Hematopoietic multipotent progenitor cell treated with erythropoietin and hydrocortisone succinate and interleukin-3 and kit ligand, for 15 days (in vitro differentiated cells): Measurements from ENCODE around the gene WDR90.

Experiments used
- DNase-seq: peaks from one replicate; pipeline ENCODE4 v3.0.0-alpha.2; 2015; ENCODE audit warnings: low spot score

The WDR90 gene

DNA sequence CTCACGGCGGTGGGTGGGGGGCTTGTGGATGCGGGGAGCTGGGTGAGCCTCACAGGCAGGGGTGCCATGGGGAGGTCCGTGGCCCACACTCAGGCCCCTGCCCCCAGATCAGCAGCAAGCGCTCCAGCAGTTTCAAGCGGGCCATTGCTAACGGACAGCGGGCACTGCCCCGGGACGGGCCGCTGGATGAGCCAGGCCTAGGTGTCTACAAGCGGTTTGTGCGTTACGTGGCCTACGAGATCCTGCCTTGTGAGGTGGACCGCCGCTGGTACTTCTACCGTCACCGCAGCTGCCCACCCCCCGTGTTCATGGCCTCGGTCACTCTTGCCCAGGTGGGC lies 27.4 kb downstream of the WDR90 start:
- no peak for DNase-seq

DNA sequence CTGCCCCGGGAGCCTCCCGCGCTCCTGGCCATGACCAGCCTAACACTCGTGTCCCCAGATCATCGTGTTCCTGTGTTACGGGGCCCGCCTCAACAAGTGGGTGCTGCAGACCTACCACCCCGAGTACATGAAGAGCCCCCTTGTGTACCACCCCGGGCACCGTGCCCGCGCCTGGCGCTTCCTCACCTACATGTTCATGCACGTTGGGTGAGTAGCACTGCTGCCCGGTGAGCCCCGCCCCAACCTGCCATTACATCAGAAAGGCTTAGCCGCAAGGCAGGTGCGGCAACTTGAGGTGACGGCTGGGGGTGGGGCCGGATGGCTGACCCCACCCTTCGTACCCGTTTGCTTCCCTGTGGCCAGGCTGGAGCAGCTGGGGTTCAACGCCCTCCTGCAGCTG lies 27.7 kb downstream of the WDR90 start:
- no peak for DNase-seq

DNA sequence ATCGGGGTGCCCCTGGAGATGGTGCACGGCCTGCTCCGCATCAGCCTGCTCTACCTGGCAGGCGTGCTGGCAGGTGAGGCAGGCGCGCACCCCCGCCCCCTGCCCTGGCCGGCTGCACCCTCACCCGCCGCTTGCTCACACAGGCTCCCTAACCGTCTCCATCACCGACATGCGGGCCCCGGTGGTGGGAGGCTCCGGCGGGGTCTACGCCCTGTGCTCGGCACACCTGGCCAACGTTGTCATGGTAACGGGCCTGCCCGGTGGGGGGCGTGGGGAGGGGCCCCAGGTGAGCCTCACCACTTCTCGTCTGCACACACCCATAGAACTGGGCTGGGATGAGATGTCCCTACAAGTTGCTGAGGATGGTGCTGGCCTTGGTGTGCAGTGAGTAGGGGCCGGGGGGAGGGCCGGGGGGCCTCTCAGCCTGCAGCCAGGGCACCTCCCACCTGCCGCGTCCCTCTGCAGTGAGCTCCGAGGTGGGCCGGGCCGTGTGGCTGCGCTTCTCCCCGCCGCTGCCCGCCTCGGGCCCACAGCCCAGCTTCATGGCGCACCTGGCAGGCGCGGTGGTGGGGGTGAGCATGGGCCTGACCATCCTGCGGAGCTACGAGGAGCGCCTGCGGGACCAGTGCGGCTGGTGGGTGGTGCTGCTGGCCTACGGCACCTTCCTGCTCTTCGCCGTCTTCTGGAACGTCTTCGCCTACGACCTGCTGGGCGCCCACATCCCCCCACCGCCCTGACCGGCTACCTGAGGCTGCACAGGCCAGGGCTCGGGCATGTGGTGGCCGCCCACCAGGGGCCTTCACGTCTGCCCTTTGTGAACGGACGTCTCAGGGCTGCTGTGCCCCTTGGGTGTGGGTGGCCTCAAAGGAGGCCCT lies 28.4 kb downstream of the WDR90 start:
- DNase-seq, result no peak

DNA sequence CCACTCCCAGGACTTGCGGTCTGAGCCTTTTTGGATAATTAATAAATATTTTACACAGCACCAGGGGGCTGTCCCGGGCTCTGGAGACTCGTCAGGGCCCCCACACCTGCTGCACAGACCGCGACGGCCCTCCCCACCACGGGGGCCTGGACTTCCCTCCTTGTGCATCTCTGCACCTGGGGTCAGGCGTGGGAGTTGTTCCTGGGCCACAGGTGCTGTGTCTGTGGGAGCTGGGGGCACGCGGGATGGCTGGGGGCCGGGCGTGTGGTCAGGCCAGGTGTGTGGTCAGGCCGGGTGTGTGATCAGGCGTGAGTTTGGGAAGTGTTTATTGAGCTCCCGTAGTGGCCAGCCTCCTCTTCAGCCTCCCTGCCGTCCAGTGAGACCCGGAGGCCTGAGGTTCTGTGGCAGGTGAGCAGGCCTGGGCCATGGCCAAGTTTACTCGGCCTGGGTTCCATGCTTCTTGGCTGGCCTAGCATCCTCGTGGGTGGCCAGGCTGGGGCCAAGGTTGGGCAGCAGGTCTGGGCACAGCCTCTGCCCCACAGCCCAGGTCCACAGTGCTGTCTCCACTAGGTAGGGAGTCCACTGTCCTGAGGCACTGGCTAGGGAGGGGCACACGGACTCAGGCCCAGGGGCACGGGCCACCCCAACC lies 29.2 kb downstream of the WDR90 start:
- DNase-seq, result no peak

DNA sequence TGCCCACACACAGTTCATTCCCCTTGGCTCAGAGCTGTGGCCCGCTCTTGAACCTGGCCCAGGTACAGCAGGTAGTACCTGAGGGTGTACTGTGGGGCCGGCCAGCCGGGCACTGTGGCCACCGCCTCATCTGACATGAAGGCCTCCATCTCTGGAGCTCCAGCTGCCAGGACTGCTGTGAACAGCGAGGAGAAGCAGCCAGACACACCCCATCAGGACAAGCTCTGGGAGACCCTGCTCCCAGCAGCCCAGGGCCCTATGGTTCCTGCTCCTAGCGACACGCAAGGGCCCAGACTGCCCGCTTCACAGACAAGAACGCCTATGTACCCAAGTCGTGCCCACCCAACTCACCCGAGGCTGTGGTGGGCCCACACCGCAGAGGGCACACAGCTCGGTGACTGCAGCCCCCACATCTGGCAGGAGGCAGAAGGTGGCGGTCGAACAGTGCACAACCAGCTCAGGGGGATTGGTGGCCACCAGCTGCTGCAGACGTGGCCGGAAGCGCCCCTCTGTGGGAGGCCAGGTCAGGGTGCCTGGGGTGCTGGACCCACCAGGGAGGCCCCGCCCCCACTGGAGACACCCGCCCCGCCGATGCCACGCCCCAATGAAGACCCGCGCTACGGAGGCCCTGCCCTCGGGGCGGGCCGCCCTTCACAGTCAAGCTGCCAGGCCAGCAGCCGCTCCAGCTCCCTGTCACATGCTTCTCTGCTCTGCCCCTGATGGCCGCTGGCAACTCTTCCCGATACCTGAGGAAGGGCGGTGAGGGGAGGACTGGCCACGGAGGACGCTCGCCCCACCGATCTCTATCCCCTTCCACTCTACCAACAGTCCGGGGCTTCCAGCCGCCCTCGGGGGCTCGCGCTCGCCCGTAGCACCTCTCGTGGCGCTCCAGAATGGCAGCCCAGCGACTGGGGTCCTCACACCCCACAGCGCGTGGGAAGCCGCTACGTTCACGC lies 30.0 kb downstream of the WDR90 start:
- peak; percentile 51 for DNase-seq

DNA sequence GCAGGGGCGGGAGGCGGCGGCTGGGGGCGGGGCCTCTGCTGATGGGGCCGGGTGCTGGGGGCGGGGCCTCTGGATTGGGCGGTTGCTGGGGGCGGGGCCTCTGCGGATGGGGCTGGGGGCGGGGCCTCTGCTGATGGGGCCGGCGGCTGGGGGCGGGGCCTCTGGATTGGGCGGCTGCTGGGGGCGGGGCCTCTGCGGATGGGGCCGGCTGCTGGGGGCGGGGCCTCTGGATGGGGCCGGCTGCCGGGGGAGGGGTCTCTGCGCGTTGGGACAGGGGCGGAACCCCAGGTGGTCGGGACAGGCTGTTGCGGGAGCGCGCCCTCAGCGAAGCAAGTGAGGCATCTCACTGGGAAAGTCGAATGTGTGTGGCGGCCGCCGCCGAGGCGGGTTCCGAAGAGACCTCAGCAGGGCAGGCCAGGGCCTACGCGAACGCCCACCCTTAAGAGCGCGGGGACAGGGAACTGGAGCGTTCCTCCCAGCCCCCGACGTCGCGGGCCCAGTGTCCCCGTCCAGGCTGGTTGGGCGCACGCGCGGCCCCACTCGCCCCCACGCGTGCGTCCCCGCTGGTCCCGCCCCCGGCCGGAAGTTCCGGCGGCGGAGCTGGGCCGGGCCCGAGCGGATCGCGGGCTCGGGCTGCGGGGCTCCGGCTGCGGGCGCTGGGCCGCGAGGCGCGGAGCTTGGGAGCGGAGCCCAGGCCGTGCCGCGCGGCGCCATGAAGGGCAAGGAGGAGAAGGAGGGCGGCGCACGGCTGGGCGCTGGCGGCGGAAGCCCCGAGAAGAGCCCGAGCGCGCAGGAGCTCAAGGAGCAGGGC lies 30.9 kb downstream of the WDR90 start, which contains the start of gene STUB1:
Gene STUB1, plus strand, starts transcription at position 597 of the 811 bp plus-strand sequence. Its CDS starts 116 bp downstream, at position 713.
- DNase-seq, result peak; percentile 88

DNA sequence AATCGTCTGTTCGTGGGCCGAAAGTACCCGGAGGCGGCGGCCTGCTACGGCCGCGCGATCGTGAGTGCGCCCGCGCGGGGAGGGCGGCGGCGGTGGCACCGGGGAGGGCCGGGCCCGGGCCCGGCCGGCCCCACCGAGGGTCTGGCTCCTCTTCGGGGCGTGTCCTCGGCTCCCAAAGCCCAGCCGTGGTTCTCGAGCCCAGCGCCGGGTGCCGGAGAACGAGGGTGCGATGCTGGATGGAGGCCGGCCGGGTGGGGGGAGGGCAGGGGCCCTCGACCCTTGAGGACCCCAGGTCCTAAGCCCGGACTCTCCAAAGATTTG lies 31.4 kb downstream of the WDR90 start:
- no peak for DNase-seq

DNA sequence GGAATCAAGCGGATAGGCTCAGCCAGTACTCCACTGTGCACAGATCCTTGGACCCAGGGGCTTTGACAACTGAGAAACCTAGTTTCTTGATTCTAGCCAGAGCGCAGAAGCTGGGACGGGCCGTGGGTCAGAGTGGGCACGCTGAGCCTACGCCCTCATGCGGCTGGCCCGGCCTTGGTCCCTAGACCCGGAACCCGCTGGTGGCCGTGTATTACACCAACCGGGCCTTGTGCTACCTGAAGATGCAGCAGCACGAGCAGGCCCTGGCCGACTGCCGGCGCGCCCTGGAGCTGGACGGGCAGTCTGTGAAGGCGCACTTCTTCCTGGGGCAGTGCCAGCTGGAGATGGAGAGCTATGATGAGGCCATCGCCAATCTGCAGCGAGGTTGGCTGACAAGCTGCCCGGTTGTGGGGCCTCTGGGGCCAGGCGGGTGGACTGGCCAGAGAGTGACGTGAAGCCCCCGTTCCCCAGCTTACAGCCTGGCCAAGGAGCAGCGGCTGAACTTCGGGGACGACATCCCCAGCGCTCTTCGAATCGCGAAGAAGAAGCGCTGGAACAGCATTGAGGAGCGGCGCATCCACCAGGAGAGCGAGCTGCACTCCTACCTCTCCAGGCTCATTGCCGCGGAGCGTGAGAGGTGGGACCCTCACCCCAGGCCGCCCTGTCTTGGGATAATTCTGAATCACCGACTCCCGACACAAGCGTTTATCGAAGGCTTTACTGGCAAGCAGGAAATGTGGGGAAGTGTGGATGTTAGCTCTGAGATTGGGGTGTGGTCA lies 32.0 kb downstream of the WDR90 start:
- peak; percentile 32 for DNase-seq

DNA sequence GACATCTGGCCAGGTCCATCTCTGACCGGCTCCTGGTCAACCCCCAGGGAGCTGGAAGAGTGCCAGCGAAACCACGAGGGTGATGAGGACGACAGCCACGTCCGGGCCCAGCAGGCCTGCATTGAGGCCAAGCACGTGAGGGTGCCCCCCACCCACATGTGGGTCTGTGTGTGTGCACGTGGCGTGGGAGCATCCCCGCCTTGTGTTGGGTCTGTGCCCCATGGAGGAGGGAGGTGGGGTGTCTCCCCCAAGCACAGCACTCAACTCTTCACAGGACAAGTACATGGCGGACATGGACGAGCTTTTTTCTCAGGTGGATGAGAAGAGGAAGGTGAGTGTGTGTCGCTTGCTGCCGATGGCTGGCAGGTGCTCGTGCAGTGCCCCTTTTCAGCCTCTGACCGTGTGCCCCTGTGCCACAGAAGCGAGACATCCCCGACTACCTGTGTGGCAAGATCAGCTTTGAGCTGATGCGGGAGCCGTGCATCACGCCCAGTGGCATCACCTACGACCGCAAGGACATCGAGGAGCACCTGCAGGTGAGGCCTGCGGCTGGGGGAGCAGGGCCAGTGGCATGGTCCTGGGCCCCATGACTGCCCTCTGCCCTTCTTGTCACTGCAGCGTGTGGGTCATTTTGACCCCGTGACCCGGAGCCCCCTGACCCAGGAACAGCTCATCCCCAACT lies 32.7 kb downstream of the WDR90 start:
- DNase-seq, result no peak

DNA sequence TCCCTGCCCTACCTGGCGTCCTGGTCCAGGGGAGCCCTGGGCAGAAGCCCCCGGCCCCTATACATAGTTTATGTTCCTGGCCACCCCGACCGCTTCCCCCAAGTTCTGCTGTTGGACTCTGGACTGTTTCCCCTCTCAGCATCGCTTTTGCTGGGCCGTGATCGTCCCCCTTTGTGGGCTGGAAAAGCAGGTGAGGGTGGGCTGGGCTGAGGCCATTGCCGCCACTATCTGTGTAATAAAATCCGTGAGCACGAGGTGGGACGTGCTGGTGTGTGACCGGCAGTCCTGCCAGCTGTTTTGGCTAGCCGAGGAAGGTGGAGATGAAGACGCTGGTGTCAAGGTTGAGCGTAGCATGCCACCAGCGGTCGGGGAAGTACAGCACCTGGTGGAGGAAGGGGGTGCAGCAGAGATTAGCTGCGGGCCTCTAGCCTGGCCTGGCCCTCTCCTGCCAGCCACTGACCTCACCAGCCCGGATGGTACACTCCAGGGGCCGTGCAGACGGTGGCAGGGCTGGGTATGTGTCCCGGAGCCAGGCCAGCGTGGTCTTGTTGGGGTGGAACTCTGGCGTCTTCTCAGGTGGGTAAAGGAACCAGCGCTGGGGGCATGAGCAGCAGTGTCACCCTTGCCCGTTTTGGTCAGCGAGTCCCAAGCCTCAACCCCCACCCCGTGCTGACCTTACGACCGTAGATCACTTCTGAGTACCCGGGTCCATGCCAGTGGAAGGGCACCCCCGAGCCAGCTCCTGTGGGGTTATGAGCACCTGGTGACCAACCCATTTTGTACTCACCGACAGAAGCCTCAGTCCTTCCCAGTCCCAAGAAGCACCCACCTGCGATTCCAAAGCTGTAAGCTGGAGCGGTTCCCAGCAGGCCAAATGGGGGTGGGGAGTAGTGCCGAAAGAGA lies 33.6 kb downstream of the WDR90 start:
- no peak for DNase-seq

DNA sequence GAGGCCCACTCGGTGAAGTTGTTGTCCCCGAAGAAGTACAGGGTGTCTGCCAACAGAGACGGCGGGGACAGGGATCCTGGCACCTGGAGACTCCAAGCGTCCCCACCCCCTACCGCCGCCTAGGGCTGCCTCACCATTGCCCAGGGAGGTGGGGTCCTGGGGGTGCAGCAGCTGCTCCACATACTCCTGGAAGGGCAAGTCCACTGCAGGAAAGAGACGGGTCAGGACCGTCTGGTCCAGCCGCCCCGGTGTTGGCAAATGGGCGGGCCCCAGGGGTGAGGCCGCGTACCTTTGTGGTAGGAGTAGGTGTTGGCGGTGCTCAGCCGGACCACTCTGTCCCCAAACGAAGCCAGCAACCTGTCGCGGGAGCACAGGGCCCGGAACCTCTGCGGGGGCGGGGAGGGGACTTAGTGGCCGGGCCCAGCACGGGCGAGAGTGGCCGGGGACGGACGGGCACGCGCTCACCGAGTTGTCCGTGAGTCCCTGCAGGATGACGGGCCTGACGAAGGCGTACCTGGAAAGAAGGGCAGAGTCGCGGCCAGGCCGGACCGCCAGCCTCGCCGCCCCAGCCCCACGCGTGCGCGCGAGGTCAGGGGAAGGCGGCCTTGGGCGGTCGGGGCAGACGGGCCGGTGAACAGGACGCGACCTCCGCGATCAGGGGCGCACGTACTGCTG lies 34.4 kb downstream of the WDR90 start:
- DNase-seq, result no peak

DNA sequence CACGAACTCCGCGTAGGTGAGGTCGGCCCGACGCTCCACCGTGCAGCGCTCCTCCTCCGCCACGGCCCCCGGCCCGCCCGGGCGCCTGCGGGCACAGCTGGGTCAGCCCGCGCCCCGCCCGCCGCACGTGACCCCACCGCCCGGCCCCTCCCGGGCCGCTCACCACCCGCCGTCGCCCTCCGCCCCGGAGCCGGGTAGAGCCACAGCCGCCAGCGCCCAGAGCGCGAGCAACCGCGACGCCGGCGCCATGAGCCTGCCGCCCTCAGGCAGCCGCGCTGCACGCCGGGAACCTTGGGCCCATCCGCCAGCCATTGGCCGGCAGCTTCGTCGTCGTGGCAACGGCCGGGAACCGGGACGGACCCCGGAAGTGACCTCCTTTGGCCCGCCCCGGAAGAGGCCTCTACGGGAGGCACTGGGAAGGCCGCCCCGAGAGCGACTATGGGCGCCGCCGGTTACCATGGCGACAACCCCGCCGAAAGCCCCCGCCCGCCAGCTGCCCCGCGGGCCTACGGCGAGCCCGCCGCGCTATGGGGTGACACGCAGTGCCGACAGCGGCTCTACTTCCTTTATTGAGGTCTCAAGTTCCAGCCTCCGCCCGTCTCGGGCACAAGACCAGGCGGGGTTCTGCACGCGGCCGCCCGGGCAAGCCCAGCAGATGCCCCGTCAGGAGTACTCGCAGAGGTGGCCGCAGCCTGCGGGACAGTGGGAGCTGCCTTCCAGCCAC lies 35.1 kb downstream of the WDR90 start, which contains the start of gene JMJD8:
Gene JMJD8, minus strand, starts transcription at position 264 of the 724 bp plus-strand sequence. Its CDS starts 15 bp downstream, at position 249.
- peak; percentile 97 for DNase-seq

DNA sequence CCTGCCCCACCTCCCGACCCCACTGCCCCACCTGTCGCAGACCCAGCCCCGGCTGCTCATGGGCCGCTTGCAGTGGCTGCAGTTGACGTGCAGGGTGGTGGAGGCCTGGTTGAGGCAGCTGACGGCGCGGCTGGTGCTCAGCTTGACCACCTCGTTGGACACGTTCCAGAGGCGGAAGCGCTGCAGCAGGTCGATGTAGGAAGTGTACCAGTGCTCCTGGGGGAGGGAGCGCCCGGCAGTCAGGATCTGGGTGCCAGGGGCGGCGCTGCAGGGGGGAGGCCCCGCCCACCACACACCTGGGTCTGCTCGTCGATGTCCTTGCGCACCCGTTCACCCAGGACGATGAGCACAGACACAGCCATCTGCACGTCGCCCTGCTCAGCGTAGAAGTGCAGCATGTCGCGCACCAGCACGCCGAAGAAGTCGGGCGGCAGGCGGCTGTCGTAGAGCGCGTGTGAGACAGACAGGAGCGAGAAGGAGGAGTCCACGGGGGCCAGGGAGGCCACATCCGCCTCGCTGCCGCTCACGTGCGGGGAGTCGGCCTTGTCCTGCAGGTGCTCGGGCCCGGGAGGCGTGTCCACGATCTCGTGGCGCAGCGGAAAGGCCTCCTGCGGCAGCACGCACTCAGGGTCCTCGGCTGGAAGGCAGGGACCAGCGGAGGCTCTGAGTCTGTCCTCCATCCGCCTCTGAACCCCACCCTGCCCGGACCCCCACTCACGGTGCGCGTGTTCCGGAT lies 36.0 kb downstream of the WDR90 start:
- no peak for DNase-seq

DNA sequence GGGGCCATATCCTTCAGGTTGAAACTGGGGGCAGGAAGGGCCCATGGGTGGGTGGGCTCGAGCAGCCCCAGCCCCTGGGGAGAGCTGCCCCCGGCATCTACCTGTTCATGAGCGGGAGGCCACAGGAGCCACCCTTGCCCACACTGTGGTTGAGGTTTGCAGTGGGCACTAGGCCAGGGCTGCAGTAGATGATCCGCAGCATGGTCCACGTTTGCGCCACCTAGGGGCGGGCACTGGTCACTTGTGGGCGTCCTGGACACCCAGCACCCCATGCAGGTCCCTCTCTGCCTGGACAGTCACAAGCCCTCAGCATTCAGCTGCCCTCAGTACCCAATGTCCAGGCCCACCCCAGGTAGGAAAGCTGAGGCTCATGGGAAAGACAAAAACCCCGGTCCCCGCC lies 36.8 kb downstream of the WDR90 start:
- DNase-seq, result peak; percentile 59

DNA sequence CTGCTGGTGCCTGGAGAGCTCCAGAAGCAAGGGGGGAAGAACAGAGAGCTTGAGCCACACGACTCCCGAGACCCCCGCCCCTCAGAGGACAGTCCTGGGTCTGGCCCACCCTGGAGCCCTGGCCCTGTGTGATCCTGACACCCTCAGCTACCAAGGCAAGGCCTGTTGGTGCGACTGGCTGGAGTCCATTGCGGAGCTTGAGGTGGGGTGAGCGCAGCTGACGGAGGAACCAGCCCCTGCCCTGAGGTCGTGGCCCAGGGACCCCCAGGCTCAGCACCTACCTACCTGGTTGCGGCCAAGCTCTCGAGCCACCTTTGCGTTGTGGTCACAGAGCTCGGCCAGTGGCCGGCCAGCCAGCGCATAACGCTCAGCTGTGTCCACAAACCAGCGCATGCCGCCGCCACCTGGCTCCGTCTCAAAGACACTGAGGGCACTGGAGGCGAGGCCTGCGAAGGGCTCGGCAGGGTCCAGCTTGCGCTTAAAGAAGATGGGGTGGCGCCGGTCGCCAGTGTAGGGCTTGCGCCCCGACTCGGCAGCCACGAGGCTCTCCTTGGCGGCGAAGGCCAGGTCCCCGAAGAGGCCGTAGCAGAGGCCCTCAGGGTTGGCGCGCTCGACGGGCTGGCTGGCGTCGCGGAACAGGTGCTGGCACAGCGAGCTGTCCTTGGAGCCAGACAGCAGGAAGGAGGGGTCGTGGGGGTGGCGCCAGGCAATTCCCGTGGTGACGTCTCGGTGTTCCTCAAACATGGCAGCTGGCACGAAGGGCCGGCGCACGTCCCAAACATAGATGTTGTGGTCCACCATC lies 37.5 kb downstream of the WDR90 start:
- no peak for DNase-seq

DNA sequence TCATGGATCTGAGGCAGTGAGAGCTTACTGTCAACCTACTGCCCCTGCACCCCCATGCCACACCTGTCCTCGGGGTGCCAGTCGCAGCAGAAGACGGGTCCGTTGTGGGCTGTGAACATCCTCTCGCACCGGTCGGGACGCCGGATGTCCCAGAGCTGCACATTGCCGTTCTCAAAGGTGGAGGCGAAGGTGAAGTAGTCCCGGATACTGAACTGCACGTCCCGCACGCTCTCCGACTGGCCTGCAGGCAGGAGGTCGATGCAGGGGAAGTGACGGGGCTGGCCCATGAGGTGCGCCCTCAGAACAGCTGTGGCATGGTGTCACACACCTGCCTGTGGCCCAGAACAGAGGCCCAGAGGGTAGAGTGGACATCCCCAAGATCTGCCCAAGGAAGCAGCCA lies 38.3 kb downstream of the WDR90 start:
- no peak for DNase-seq
